Measurements from ENCODE around the gene C6.
"Not testable (repeated sequence)": the region's sequence is repeated elsewhere in the genome, so short reads cannot be mapped to it uniquely, and the experiment has no call there.

The C6 gene

GRCh38 chr5:41196197-41196596 is 17.1 kb downstream of the C6 start:
- no peak for ATAC-seq

GRCh38 chr5:41195228-41195627 is 18.1 kb downstream of the C6 start:
- ATAC-seq: no peak

DNA sequence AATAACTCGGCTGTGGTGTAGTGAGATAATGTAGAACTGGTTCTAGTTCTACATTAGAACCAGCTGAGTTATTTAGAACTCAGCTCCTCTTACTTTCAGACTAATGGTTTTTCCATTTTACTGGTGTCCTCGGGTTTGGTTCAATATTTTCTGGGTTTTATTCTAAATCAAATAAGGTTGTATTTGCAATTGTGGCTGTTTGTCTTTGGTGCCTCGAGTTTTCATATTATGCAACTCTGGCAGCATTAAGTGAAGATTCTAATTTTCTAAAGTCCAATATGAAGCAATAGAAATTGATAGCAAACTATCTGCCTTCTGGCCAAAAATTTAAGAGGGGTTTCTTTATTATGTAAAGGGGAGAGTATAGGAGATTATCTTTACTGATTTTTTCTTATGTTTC is 19.0 kb downstream of the C6 start:
- ATAC-seq: no peak

- ATAC-seq: no peak
Measured at GRCh38 chr5:41193456-41194205, 19.7 kb downstream of the C6 start.

- no peak for ATAC-seq
Measured at GRCh38 chr5:41191249-41191648, 22.1 kb downstream of the C6 start.

- ATAC-seq: no peak
Measured at GRCh38 chr5:41186143-41186542, 27.2 kb downstream of the C6 start.

DNA sequence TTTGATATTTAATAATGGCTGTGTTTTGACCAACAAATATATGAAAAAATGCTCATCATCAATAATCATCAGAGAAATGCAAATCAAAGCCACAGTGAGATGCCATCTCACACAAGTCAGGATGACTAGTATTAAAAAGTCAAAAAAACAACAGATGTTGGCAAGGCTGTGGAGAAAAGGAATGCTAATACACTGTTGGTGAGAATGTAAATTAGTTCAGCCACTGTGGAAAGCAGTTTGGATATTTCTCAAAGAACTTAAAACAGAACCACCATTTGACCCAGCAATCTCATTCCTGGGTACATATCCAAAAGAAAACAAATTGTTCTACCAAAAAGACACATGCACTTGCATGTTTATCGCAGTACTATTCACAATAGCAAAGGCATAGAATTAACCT is 30.0 kb downstream of the C6 start:
- ATAC-seq: not testable (repeated sequence)

- no peak for ATAC-seq
Measured at GRCh38 chr5:41182666-41183065, 30.7 kb downstream of the C6 start.

DNA sequence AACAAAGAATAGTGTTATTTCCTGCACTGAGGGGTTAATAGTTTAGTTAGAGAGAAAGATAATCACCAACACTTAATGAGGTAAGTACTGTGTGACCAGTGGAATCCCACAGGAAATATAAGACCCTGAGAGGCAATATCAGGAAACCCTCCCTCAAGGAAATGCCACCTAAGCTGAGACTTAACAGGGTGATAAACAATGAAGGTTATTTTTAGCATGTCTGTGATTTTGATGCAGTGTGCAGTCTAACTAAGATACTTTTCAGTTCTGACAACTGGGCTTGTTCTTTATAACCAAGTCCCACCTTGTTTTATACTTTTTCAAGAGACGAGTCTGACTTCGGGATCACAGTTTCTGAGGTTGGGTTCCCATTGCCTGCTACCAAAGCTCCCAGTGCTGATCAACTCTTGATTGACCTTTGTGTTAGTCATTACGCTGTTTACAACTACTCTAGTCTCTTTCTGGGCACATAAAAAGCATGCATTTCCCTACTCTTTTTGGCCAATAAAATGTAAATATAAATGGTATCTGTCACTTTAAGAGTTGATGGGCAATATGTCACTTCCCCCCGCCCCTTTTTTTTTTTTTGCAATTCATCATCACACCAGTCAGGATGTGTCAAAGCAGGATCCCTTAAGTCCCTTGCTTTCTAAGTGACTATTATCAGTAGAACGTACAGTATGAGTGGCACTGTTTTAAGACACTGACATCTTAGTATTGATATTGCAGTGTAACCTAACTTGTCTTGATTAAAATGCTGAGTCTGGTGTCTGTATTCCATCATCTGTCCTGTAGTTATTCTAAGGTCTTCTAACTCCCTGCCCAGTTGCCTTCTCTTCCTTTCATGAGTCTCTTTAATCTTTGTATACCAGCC is 31.4 kb downstream of the C6 start:
- no peak for ATAC-seq

GRCh38 chr5:41176952-41177351 is 36.4 kb downstream of the C6 start:
- no peak for ATAC-seq

GRCh38 chr5:41172012-41172411 is 41.3 kb downstream of the C6 start:
- ATAC-seq: no peak

- no peak for ATAC-seq
Measured at GRCh38 chr5:41161271-41161670, 52.1 kb downstream of the C6 start.

DNA sequence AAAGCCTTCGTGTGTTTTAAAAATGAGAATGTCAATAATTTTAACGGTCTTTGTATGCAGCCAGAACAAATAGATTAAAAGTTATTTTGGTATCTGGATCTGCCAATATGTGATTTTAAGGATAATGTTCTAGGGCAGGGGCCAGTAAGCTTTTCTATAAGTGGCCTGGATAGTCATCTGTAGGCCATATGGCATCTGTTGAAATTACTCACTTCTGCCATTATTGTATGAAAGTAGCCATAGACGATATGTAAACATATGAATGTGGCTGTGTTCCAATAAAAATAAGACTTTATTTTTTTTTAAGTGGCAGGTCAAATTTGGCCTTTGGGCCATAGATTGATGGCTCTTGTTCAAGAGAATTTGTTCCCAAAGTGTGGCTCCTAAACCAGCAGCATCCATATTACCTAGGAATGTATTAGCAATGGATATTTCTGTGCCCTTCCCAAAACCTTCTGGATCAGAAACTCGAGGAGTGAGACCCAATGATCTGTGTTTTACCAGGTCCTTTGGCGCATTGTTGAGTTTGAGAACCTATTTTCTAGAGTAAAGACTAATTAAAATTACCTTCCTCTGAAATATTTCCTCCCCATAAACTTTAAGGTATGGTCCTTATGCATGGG is 55.9 kb downstream of the C6 start:
- ATAC-seq: no peak

DNA sequence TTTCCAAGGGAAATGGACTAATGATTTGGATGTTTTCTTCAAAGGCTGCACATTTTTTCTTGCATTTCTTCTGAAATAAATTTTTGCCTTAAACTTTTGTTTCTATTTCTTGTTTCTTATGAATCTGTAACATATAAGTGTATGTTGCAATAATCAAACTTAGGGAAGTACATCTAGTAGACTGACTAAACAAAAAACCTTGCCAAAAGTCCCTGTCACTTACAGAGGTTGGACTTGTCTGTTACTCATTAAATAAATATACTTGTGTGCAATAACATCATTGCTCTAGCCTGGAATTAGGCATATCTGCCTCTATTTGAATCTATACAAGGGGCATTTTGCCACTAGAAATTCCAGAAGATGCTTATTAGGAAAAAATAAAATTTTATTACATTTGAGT is 56.6 kb downstream of the C6 start:
- ATAC-seq: no peak

- no peak for ATAC-seq
Measured at GRCh38 chr5:41154491-41154890, 58.8 kb downstream of the C6 start.

DNA sequence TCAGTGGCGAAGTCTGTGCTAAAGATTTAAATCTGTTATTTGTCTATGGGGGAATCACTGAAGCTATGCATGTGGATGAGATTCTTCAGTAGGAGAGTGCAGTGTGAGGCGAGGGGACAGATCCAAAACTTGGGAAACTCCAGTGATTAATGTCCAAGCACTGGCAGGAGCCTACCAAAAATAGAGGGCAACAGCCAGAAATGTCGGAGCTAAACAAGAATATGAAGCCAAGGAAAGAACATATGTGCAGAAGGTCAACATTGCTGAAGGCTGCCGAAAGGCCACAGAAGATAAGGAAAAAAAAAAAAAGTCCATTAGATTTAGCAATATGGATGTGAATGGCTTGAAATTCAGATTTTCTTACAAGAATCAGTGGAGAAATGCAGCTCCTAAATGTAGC is 61.8 kb downstream of the C6 start:
- no peak for ATAC-seq

- ATAC-seq: no peak
Measured at GRCh38 chr5:41148448-41148847, 64.9 kb downstream of the C6 start.

GRCh38 chr5:41145306-41145705 is 68.0 kb downstream of the C6 start:
- ATAC-seq: no peak

DNA sequence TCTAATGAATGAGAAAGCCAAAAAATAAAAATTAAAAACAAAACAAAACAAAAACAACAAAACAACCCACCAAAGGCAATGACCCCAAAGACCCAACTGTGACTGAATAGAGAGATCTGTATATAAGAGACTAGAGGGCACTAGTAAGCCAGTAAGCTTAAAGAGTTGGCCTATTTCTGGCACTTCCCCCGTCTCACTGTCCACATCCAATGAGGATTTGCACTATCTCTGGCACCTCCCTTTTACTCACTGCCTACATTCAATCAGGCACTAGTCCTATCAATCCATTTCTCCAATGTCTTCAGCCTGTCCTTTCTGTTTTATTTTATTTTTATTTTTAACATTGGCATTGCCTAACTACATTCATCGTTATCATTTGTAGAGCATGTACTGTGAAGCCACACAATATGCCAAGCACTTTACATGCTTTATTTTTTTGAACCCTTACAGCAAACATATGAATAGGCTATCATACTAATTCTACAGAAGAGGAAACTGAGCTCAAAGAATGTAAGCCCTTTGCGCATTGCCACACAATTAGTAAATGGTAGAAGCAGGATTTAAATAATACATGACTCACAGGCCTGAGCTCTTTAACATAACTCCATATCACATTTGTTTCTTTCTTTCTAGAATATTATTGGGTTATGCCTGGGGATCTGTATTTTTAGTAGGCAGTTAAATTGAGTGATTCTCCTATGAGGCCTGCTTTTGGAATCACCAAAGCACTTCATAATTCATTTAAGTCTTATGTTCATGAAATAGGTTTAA is 70.0 kb downstream of the C6 start:
- ATAC-seq: no peak

DNA sequence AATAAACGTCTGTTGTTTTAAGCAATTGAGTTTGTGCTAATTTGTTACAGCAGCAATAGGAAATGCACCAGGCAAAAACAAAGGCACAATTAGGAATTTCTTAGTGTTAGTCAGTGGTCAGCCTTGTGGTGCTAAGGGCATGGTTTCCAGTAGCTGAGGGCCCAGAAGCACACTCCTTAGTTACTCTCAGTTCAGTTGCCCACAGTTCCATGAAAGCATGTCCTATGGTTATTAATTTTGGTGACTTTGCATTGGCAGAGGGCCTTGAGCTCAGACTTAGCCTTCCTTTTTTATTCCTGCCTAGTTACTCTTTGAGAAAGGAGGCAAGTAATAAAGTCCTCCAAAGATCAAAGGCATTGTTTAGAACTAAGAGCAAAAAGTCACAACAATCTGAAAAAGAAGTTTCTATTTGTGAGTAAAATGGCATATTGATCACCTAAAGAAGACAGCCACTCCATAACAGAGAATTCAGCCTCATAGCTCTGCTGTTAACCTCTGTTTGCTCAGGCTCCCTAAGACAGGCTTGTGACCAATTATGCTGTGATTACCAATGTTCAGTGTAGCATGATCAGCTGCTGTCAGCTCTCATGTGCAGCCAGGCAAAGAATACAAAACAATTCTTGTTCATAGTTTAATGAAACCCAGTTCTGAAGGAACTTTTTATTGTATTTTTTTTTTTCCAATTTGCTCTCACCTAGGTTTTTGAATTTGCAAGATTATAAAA is 85.2 kb downstream of the C6 start:
- ATAC-seq: no peak

- ATAC-seq: no peak
Measured at GRCh38 chr5:41122459-41122858, 90.9 kb downstream of the C6 start.

DNA sequence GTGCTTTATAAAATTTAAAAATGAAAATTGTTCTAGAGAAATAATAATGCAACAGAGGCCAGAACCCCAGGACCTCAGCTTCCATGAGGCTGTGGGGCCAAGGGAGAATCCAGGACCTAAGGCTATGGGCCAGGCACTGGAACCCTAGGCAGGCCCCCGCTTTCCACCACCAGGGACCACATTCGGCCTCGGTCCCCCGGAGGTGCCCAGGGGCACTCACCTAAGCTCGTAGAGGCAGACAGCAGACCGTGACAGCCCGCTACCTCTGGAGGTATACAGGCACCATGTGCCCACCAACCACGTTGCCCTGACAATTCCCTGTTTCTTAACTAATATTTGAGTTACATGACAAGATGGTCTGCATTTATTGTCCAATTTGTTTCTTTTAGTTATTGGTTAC is 92.7 kb downstream of the C6 start:
- ATAC-seq: no peak

Data from activated CD4-positive, CD25-positive, alpha-beta regulatory T cell treated with anti-CD3 and anti-CD28 coated beads, Interleukin-2, amount 50 U/mL, for 24 hours (primary cell).